KOPT-K1 (cell line): ENCODE results near the gene C1orf35.
A peak's percentile ranks its signal among the peaks of the same experiment; 100 is the strongest.

Experiments used
- H3K27ac ChIP-seq: fragments of 200-600 bp; sonication (generic); 2 replicates; pipeline ENCODE4 v1.5.1; 2016; ENCODE audit warnings: antibody characterized with exemption, mild to moderate bottlenecking, low read depth, low read length; ENCODE audit not compliant: poor library complexity, severe bottlenecking
- H3K36me3 ChIP-seq: fragments of 200-600 bp; sonication (generic); 2 replicates; pipeline ENCODE4 v1.5.1; 2017; ENCODE audit warnings: antibody characterized with exemption, mild to moderate bottlenecking, low read length, moderate library complexity; ENCODE audit not compliant: insufficient read depth
- H3K9me3 ChIP-seq: fragments of 200-600 bp; sonication (generic); 2 replicates; pipeline ENCODE4 v1.5.1; 2017; ENCODE audit warnings: antibody characterized with exemption, low read length, mild to moderate bottlenecking; ENCODE audit not compliant: insufficient read depth, poor library complexity, severe bottlenecking

Gene C1orf35

DNA sequence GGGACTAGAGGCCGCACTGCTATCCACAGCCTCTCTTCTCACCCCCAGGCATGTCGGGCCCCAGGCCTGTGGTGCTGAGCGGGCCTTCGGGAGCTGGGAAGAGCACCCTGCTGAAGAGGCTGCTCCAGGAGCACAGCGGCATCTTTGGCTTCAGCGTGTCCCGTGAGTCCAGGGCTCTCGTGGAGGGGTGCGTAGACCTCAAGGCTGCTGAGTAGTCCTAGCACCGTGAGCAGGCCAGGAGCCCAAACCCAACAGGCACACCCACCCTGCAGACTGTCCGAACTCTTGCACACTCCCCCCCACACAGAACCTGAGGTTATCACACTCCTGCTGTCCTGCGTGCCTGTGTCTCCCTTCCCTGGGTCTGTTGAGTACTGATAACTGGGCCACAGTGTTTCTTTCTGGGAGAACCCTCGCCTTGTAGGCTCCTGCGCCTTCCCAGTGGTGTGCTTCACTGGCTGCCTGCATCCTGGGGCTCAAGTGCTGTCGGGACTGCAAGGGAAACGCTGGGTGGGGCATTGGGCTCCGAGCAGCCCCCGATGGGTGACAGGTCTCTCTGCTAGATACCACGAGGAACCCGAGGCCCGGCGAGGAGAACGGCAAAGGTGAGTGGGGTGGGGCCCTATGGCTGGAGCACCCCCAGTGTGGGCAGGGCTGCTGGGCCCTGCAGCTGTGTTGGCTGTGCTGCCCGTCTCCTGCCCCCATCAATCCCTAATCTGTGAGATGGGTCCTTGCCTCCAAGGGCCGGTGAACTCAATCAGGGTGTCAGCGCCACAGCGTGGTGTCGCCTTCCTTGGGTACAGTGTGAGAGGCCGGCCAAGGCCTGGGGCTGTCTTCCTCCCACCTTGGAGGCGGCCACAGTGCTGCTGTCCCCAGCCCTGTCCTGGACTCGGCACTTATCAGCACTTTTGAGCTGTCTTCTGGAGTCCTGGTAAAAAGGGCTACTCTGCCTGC lies 42.6 kb upstream of the C1orf35 start:
- H3K9me3 ChIP-seq, result no peaks in the 10 kb centered on the region
- peaks cover 67% of the 10 kb centered on the region for H3K36me3 ChIP-seq
- no peak overlapping the region for H3K27ac ChIP-seq

DNA sequence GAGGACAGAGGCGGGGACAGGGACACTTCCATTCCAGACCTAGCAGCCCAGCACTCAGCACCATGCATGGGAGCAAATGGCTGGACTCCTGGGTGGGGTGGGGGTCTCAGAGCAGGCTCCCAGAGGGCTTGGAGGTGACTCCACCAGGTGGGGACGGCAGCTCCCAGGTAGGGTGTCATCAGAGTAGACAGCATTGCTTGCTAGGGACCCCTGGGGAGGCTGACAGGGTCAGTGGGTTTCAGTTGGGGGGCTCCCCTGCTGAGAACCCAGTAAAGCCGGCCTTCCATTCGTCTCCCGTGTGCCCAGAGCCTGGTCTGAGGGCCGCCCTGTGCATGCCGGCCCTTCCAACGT lies 41.8 kb upstream of the C1orf35 start:
- no peak overlapping the region for H3K27ac ChIP-seq
- no peaks in the 10 kb centered on the region for H3K9me3 ChIP-seq
- H3K36me3 ChIP-seq, result peaks cover 61% of the 10 kb centered on the region

DNA sequence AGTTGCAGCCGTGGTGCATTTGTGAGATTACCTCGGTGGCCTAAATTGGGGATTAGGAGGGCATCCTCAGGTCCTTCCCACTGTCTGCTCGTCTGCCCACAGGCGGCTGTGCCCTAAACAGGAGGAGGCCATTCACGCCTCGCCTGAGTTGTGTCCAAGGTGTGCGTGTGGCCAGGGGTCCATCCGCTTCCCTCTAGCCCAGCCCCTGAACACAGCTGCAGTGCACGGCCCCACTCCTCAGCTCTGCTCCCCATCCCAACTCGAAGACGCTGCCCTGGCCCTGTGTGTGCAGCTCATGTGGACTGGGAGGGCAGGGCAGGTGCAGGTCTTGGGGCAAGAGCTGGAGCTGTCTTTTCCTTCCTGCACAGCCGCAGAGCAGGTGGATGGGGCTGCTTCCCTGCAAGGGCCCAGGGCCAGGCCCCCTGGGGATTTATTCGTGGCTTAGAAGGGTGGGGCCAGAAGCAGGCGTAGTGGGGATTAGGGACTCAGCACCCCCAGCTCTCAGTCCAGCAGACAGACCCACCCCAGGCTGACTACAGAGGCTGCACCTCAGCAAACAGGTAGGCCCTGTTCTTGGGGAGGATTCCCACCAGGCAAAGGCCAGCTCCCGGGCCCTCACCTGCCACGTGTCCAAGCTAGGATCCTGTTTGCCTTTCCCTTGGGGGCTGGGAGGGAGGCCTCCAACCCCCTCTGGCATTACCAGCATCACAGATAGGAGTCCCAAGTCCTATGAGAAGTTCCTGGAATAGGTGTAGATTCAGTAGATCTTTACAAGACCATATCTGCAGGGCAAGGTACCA lies 41.3 kb upstream of the C1orf35 start:
- Histone ChIP-seq H3K9me3 (no peaks in the 10 kb centered on the region), H3K36me3 (peaks cover 55% of the 10 kb centered on the region), H3K27ac (peak overlapping the region; percentile 12)

DNA sequence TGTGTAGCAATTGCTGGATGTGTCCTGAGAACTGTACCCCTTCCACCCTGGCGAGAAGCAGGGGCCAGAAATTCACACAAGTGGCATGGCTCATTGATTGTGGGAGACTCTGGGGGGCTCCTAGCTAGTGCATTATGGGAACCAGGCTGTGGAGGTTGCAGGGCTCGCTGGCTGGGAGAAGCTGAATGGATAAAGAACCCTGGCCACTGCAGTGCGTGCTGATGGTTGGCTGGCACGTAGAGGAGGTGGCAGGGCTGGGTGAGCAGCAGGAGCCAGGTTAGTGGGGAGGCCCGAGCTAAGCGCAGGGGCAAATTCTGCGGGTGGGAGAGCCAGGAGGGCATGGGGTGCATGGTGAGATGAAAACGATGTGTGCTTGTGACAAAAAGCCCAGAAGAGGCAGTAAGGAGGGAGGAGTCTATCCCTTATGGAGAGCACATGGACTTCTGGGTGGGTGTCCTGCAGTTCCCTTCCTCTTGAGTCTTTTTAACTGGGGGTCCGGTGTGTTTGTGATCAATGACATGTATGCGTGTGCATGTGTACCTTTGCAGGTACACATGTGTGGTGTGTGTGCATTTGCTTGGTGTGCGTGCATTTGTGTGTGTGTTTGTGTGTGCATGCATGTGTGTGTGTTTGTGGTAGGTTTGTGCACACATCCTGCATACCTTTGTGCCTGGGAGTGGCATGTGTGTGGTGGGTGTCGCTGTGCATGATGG lies 40.5 kb upstream of the C1orf35 start:
- H3K9me3 ChIP-seq, result no peaks in the 10 kb centered on the region
- peak overlapping the region; percentile 83 for H3K27ac ChIP-seq
- H3K36me3 ChIP-seq, result peaks cover 48% of the 10 kb centered on the region

DNA sequence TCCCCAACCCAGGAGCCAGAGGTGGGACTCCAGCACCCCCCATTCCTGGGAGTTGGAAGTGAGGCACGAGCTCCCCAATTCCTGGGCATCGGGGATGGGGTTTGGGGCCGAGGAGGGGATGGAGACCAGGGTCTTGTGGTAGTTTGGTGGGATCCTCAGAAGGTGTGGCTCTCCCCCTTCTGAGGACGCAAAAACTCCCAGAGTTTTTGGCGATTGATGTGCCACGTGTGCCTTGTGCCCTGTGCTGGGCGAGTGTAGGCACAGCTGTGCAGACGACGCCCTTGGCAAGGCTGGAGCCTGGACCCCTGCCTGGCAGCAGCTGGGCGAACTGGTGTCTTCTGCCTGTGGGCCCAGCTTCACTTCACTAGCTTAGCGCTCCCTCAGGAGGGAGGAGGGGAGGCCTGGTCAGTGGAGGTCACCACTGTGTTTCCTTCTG lies 39.6 kb upstream of the C1orf35 start:
- Histone ChIP-seq H3K9me3 (no peaks in the 10 kb centered on the region), H3K36me3 (peaks cover 39% of the 10 kb centered on the region), H3K27ac (peak overlapping the region; percentile 83)

GRCh38 chr1:228142155-228142691 lies 39.1 kb upstream of the C1orf35 start:
- H3K9me3 ChIP-seq, result no peaks in the 10 kb centered on the region
- peak overlapping the region; percentile 83 for H3K27ac ChIP-seq
- peaks cover 34% of the 10 kb centered on the region for H3K36me3 ChIP-seq

DNA sequence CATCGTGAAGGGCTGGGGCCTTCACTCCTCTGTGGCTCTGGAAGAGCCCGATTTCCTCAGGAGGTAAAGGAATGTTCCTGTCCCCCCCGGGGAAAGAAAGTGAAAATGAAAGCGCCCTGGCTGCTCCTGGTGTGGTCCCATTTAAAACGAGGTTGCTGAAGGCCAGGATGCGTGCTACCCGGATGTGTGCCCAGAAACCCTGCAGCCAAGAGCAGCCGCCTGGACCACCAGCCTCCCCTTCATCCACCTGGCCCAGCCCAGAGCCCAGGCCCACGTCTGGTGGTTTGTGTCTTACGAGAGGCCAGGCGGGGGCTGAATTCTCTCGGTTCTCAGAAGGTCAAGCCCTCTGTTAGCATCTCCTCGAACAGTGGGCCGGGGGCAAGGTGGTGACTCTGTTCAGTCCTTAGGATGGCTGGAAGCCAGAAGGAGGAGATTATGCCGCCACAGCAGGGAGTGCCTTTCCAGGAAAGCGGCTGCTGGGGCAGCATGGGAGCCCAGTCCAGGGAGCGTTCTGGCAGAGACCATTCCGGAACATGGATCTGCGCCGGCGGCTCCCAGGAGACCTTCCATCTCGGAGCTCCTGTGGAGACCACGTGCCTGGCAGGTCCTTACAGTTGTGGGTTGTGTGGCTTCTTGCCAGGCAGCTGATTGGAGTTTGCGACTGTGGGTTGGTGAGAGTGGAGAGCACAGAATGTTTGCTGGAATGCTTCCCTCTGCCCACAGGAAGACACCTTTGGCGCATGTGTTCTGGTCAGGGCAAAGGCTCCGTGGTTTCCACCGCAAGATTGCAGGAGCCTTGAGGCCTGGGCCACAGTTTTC lies 38.3 kb upstream of the C1orf35 start:
- Histone ChIP-seq H3K36me3 (peaks cover 26% of the 10 kb centered on the region), H3K27ac (peak overlapping the region; percentile 83)

DNA sequence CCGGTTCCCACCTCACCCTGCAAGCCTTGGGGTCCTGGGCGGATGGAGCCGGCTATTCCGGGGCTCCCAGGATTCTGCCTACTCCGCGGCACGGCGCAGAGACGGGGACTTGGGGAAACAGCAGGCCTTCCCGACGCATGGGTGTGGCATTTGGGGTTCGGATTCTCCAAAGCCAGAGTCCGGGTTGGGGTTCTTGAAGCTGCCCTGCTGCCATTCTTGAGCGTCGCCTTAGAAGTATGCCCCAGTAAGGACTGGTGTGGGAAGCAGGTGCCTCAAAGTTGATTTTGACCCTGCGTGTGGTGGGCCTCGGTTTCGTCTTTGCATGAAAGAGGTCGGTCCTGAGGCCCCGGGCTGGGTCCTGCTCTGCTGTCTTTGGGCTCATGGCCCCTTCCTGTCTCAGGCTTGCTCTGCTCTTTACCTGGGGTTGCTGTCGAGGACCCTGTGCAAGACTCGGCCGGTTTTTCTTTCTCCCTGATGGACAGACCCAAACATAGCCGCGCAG lies 37.6 kb upstream of the C1orf35 start:
- Histone ChIP-seq H3K9me3 (no peaks in the 10 kb centered on the region), H3K27ac (peak overlapping the region; percentile 83), H3K36me3 (peaks cover 19% of the 10 kb centered on the region)

More for the DNA sequence above, 38.3 kb upstream of the C1orf35 start:
- H3K9me3 ChIP-seq, result no peaks in the 10 kb centered on the region

- Histone ChIP-seq H3K27ac (peak within 1 kb of the TSS; percentile 83), H3K9me3 (no peaks in the 10 kb centered on the region), H3K36me3 (peaks cover 13% of the 10 kb centered on the region)
Measured at GRCh38 chr1:228139931-228140723, 37.0 kb upstream of the C1orf35 start, which contains the start of gene GUK1. GUK1 (plus strand) TSS chr1:228140279; CDS start chr1:228140303, 24 bp downstream.

DNA sequence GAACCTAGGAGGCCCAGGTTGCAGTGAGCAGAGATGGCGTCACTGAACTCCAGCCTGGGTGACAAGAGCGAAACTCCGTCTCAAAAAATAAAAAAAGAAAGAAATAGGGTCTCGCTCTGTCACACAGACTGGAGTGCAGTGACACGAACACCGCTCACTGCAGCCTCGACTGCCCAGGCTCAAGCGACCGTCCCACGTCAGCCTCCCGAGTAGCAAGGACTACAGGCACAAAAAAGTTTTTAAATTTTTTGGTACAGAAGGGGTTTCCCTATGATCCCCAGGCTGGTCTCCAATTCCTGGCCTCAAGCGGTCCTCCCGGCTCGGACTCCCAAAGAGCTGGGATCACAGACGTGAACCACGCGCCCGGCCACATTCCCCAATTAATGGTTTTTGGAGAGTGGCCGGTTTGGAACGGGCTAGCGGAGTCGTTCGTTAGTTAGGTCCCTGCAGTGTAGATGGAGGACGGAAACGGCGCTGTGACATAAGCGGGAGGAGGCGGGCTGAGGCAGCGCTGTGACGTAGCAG lies 36.3 kb upstream of the C1orf35 start:
- Histone ChIP-seq H3K9me3 (no peaks in the 10 kb centered on the region), H3K36me3 (peaks cover 6% of the 10 kb centered on the region; the same call in 1 of the 2 replicates), H3K27ac (peak overlapping the region; percentile 83)

DNA sequence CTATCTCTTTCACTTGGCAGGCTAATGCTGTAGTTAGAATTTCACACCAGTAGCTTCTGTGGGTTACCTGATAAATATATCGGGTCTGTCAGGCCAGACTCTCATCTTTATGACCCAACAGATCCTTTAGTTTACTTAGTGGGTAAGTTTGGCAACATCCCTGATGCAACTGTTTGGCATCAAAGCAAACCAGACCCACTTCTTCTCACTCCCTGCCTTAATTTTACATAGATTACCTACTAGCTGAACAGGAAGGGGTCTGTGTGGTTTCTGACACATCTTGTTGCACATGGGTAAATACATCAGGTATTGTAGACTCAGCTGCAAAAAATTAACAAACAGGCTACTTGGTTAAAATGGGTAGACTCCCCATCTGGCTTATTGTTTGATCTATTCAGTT lies 33.8 kb upstream of the C1orf35 start:
- H3K27ac ChIP-seq, result peak overlapping the region; percentile 26
- H3K36me3 ChIP-seq, result no peaks in the 10 kb centered on the region
- H3K9me3 ChIP-seq, result no peaks in the 10 kb centered on the region

DNA sequence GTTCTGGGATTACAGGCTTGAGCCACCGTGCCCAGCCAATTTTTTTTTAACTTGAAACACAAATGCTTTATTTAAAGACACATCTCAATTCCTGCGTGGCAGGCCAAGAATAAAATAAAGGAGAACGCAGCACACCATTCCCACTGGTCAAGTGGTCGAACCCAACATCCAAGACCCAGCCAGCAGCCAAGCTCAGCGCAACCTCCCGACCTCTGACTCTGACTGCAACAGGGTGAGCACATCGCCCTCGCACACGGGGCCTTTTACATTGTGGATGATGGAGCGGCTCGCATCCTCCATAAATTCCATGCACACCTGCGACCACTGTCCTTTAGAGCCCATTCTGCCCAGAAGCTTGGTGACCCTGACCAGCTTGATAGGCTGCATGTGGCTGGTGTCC lies 31.5 kb upstream of the C1orf35 start:
- Histone ChIP-seq H3K27ac (no peak overlapping the region), H3K36me3 (no peaks in the 10 kb centered on the region), H3K9me3 (no peaks in the 10 kb centered on the region)

- Histone ChIP-seq H3K9me3 (no peaks in the 10 kb centered on the region), H3K36me3 (no peaks in the 10 kb centered on the region), H3K27ac (no peak overlapping the region)
Measured at GRCh38 chr1:228131766-228132165, 28.6 kb upstream of the C1orf35 start.
